ENCODE results near the gene GBX1.

- TF ChIP-seq CTCF (IDR thresholded peaks at IDR 0.05) (no peak), POLR2A (IDR thresholded peaks at IDR 0.05) (no peak)
Observed at GRCh38 chr7:151130741-151131157, 36.7 kb downstream of the GBX1 start.

Measured in body of pancreas (tissue), 4 donors.